Renal cortex interstitium (tissue), 11 donors: Measurements from ENCODE around the gene ERCC3. TPM values are rescaled to one million over a fixed set of nuclear protein-coding genes. Genes with fewer than 3 reads are reported as not detected.
"Not testable (repeated sequence)": the region's sequence is repeated elsewhere in the genome, so short reads cannot be mapped to it uniquely, and the experiment has no call there.

Experiments
- DNase-seq, 11 donors: peaks; one replicate each; pipeline ENCODE4 v3.0.0-alpha.2; 2013; ENCODE audit warnings: low read depth in 9 of 11, low spot score in 4 of 11; ENCODE audit errors: extremely low read depth in 1 of 11
- polyA plus RNA-seq, 3 donors: library from polyadenylated mRNA; unstranded; fragments of 120-200 nt; gene quantifications; one replicate each; pipeline ENCODE4 v1.2.1, GENCODE V29; 2013; ENCODE audit not compliant: insufficient read length in 3 of 3

Gene ERCC3
- polyA plus RNA-seq, 3 donors = 64.2 to 79.8 (median 64.8) TPM

DNA sequence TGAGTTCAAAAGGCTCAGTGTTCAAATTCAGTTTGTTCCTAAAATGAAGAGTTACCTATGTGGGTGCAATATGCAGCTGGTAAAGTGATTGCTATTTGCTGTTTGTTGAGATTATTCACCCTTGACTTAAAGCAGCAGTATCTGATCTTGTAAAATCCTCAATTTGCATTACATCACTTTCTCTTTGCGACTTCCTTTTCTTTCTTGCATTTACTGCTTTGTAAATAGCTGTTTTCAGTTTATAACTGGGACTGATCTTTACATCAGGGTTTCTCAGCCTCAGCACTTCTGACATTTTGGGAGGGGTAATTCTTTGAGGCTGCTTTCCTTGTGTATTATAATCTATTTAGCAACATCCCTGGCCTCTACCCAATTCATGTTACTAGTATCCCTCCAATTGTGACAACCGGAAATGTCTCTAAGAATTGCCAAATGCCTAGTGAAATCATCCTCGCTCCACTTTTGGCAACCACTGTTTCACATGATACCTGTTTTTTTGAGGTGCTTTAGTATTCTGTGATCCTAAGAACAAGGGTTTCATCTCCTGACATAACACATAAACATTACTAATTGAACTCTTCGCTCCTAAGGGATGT, 12.1 kb upstream of the ERCC3 start:
- no peak for DNase-seq

DNA sequence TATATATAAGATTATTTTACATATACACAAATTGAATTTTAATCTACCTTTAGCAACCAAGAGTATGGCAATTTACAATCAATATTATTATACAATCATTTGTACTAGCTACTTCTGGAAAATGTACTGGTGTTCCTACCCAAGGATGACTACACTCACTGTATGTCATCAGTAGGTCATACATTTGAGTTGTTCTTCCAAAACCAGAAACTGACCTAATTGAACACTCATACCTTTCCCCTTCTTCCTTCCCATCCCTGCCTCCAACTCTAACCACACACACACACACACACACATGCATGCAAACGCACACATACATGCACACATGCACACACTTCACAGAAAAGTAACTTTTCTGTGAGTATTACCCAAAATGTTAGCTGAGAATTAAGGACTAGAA, 8.2 kb upstream of the ERCC3 start:
- DNase-seq = no peak

DNA sequence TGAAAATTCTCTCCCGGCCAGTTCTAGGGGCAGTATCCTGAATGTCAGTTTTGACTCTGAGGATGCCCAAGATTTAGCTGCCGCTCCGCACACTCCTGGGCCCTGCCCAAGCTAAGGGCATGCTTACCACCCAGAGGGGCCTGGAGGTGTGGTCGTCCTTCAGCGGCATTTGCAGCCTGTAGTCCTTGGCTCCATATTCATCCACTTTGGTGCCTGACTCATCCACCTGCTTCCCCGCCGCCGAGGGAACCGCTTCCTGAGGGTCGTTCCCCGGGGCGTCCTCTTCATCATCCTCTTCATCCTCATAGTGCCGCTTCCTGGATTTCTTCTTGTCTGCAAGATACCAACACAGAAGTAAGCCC, 577 bp downstream of the ERCC3 start:
- no peak for DNase-seq

DNA sequence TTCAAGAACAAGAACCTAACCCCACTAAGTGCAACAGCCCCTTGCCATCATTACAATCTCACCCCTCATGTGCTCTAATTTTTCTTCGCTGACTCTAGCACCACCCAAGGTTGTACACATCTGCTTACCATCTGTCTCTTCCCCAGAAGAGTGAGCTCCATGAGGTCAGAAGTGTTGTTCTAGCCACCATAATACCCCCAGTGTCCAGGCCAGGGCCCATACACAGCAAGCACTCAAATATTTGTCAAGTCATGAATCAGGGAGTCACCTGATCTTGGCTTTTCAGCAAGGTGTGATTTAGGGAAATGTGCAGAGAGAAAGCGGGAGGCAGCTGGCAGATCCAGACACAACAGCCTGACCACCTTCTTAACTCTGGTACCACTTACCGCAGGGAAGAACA, 5.7 kb downstream of the ERCC3 start:
- DNase-seq = no peak

DNA sequence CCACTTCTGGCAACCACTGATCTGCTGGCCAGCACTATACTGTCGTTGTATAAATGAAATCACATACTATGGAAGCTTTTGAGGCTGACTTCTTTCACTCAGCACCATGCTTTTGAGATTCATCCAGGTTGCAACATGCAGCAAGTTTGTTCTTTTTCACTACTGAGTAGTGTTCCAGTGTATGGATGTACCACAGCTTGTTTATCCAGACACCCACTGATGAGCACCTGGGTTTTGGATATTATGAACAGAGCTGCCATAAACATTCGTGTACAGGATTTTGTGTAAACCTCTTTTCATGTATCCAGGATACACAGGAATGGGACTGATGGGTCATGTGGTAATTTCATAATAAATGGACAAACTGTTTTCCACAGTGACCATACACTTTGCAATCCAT, 10.7 kb downstream of the ERCC3 start:
- DNase-seq = no peak

DNA sequence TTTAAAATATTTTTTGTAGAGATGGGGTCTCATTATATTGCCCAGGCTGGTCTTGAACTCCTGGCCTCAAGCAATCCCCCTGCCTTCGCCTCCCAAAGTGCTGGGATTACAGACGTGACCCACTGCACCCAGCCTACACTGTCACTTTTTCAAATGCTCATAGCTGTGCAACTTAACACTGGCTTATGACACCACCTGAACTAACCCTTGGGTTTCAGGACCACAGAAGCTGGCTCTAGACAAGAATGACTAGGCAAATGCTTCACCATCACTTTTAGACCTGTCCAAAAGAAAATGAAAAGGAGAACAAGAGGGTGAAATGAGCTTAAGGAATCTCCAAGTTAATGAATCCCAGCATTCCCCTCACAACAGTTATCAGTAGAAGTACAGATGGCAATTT, 13.3 kb downstream of the ERCC3 start:
- DNase-seq = no peak

DNA sequence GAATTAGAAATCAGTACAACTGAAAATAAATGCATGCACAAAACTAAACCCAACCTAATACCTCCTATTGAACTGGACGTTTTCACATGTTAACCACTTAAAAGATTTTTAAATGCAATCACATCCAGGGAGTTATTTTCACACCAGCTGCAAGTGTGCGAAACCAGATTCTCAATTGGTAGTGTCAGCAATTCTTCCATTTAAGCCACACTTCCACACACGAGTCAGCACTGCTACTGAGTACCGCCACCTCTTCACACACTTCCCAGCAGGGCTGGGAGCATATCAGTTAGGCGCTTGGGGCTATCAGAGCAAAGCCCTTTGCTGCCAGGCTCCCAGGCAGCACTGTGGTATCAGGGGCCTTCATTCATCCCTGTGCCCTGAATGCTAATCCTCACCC, 14.2 kb downstream of the ERCC3 start:
- no peak for DNase-seq

DNA sequence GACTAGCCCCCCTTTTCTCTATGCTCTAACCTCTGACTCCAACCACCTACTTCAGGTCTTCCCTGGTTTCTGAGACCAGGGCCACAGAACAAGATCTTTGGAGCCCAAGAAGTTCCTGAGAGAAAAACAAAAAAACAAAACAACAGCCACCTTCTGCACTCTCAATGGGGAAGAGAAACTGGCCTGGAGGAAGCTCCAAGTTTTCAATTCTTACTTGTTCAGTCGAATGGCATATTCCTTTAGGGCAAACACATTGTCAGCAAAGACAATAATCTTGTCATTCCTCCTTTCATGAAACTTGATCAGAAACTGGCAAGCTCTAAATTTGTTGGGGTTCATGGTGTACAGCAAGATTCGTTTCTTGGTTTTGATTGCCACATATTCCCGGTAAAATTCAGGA, 15.0 kb downstream of the ERCC3 start:
- no peak for DNase-seq

DNA sequence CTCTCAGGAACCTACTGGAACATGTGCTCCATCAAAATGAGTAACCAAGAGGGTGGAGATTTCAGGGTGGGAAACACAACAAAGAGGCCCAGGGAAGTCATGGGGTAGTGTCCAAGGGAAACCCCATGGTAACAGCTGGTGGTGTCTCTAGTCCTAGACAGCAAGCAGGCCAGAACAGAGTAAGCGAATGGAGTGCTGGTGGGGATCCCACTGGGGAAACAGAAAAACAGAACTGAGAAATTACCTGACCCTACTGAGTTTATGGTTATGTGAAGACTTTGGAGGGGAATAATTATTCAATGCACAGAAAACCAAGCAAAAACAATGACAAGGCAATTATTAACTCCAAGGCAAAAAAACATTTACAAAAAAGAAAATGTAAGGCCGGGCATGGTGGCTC, 16.9 kb downstream of the ERCC3 start:
- DNase-seq = no peak

DNA sequence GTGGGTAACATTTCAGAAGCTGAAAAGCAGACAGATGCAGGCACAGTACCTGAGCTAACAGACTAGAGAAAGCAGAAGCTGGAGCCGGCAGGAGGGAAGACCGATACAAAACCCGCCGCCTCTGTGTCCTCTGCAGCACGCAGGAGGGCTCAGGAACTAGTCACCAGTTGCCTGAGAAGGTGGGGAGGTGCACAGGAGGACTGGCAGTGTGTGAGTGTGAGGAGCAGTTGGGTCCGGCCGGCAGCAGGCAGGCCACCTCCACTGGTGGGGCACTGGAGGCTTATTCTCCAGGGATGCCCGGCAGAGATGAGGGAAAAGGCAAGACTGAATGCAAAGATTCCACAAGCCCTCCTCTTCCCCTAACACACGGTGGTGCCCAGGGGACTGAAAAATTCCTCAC, 18.2 kb downstream of the ERCC3 start:
- DNase-seq = no peak

DNA sequence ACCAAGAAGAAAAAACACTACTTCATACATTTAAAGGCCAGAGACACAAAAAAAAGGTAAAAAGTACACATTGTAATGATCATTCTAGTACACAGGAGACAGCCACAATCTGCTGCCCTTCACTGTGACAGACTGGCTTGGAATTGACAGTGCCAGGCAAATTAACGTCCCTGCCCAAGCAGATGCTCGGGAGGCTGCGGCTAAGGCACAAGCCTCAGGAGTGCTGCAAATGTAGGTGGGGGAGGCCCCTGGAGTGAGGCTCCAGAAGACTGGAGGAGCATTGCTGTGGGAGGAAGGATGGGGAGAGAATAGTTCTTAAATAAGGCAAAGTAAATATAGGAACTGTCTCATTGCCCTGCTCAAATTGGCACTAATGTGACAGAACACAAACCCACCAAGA, 18.6 kb downstream of the ERCC3 start:
- no peak for DNase-seq

DNA sequence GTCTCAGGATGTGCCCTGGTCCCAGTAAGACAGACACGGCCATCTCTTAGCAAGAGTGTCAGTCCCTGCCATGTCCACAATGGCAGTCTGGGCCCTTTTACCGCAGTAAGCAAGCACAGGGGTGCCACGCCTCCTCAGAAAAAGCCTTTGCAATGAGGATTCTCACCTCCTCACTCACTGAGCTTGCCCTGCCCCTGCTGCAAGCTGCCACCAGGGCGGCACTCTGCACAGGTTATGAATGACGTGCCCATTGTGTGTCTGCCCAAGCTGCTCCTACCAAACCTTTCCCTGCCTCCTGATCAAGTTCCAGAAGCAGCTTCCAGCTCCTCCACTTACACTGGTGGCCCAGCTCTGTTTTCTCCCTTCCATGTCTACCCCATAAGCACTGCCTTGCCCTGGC, 23.3 kb downstream of the ERCC3 start:
- no peak for DNase-seq

DNA sequence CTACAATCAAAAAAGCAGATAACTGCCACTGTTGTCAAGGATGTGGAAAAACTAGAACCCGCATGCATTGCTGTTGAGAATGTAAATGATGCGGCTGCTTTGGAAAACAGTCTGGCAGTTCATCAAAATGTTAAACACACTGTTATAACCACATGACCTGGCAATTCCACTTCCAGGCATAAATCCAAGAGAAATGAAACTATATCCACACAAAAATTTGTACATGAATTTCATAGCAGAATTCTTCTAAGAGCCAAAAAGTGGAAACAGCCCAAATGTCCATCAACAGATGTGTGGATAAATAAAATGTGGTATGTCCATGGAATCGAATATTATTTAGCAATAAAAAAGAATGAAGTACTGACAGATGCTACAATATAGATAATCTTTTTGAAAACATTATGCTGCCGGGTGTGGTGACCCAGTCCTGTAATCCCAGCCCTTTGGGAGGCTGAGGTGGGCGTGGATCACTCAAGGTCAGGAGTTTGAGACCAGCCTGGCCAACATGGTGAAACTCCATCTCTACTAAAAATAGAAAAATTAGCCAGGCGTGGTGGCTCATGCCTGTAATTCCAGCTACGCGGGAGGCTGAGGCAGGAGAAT, 32.0 kb downstream of the ERCC3 start:
- peak in 2 of 11 donors; percentile 1 to 6 for DNase-seq

DNA sequence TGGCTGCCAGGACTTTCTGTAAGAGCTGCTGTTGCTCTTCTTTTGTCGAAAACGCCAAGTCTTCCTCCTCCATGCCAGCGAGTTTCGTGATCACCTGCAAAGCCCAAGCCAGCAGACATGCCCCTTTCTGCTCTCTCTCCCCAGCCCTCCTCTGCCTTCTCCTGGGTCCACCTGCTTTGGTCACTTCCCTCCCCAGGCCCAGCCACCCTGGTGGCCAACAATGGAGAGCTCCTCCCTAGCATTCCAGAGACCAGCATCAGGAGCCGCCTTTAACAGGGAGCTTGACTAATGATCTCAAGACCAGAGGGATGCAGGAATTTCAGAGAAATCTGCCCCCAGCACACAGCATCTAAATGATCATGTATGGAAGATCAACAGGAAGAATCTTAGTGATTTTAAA, 34.6 kb downstream of the ERCC3 start:
- no peak for DNase-seq

DNA sequence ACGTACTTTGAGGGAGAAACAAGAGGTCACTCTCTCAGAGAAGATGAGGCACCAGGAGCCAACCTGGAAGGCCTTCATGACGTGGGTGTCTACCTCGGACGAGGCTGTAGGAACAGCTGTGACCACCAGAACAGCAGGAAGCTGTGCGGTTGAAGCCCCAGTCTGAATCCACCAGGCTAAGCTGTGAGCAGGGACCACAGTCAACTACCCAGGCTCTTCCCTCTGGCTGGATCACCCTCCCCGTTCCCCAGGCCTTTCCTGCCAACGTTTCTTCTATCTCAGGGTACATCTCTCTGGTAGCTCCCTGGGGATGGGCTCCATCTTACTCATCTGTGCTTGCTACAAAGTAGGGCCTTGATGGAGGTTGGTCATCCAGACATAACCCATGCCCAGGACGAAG, 37.1 kb downstream of the ERCC3 start:
- DNase-seq = no peak

DNA sequence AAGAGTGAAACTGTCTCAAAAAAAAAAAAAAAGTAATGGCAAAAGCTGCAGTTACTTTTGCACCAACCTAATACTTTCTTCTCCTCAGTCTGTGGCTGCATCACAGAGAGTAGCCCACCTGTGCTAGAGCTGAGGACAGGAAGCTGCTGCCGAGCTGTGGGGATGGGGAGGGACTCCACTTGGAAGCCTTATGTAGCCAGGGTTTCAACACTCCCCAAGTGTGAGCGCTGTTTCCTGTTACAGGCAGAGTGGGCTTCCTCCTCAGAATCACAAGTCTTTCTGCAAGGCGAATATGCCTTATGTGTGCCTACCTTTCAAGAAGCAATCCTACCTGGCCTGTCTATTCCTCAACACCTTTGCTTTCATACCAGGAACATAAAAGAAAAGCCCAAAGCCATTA, 37.6 kb downstream of the ERCC3 start:
- DNase-seq = no peak

DNA sequence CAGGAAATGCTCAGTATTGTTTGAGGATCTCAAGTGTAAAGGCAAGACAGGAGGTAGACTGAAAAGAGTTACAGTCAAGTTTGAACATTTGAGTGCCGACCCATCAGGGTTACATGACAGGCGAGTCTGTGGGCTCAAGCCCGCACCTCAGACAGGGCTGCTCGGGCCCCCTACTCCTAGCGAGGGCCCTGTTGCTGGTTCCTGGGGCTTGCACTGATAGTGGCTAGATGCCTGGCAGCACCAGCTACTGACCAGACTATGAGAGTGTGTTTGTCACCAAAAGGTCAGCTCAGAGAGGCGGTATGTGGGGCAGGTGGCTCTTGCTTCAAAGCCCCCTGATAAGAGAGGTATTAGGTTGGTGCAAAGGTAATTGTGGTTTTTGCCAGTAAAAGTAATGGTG, 38.2 kb downstream of the ERCC3 start:
- DNase-seq = no peak

DNA sequence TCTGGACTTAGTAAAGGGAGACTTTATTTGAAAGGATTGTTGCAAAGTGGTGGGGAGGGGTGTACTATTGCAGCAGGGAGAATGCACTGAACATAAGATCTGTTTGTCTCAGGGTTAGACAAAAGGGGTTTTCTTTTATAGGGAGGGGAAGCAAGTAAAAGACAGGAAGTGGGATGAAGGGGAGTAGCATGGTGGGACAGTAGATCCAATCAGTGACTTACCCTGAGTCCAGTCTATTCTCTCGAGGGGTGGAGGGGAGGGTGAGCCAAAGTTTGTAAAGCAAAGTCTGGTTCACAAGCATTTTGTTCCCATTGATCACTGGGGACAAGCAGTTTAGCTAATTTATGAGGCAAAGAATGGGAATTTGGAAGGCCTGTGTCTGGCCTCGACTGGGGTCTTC, 38.8 kb downstream of the ERCC3 start:
- DNase-seq = peak in 1 of 11 donors; percentile 0

DNA sequence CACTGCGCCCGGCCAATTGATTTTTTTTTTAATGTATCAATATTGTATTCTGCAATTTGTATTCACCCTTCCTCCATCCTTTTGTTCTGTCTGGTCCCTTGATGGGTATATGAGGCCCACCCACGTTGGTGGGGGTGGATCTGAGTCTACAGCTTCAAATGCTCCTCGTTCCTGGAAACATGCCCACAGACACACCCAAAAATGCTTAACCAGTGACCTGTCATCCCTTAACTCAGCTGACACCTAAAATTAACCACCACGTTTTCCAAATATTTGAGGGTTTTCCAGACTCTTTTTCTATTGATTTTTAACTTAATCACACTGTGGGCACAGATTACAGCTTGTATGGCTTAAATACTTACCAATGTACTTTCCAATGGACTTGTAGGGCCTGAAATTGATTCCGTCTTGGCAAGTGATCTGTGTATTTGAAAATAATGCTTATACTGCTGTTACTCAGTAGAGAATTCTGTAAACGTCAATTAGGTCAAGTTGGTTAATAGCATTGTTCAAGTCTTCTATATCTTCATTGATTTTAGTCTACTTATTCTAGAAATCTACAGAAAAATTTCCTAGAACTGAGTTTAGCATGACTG, 39.5 kb downstream of the ERCC3 start:
- DNase-seq = no peak

DNA sequence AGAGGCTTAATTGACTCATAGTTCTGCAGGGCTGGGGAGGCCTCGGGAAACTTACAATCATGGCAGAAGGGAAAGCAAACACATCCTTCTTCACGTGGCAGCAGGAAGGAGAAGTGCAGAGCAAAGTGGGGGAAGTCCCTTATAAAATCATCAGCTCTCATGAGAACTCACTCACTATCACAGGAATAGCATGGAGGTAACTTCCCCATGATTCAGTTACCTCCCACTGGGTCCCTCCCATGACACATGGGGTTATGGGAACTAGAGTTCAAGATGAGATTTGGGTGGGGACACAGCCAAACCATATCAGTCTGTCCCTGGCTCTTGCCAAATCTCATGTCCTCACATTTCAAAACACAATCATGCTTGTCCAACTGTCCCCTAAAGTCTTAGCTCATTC, 52.8 kb downstream of the ERCC3 start:
- not testable (repeated sequence) for DNase-seq

DNA sequence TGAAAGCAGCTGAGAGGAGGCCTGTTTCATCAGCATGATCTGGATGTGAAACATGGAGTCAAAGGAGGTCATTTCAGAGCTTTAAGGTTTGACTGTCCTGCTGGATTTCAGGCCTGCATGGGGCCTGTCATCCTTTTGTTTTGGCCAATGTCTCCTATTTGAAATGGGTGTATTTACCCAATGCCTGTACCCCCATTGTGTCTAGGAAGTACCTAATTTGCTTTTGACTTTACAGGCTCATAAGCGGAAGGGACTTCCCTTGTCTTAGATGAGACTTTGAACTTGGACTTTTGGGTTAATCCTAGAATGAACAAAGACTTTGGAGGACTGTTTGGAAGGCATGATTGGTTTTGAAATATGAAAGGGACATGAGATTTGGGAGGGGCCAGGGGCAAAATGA, 54.5 kb downstream of the ERCC3 start:
- no peak for DNase-seq
